Retina (tissue), 1 donor: Measurements from ENCODE around the gene MAPK14.
"Not testable (repeated sequence)": the region's sequence is repeated elsewhere in the genome, so short reads cannot be mapped to it uniquely, and the experiment has no call there.

Experiments
- DNase-seq: peaks from one replicate; pipeline ENCODE4 v3.0.0-alpha.2; 2016

Gene MAPK14

GRCh38 chr6:36124346-36124745, 96.7 kb downstream of the MAPK14 start:
- DNase-seq: not testable (repeated sequence)

- DNase-seq: no peak
Observed at GRCh38 chr6:36124881-36125280, 97.3 kb downstream of the MAPK14 start.

- DNase-seq: no peak
Observed at GRCh38 chr6:36125575-36125974, 98.0 kb downstream of the MAPK14 start.

GRCh38 chr6:36126121-36126520, 98.5 kb downstream of the MAPK14 start:
- no peak for DNase-seq

- DNase-seq: no peak
Observed at GRCh38 chr6:36126553-36127458, 99.2 kb downstream of the MAPK14 start.

GRCh38 chr6:36127462-36128016, 99.9 kb downstream of the MAPK14 start:
- DNase-seq: no peak

- no peak for DNase-seq
Observed at GRCh38 chr6:36128073-36128472, 100.5 kb downstream of the MAPK14 start.

- no peak for DNase-seq
Observed at GRCh38 chr6:36128793-36129192, 101.2 kb downstream of the MAPK14 start.

GRCh38 chr6:36129334-36129733, 101.7 kb downstream of the MAPK14 start:
- DNase-seq: not testable (repeated sequence)

- DNase-seq: peak; percentile 51
Observed at GRCh38 chr6:36129941-36130666, 102.5 kb downstream of the MAPK14 start, which contains the start of gene MAPK13. Gene MAPK13, plus strand, starts transcription at chr6:36130513. Its CDS starts 70 bp downstream, at chr6:36130583.

- DNase-seq: peak; percentile 79
Observed at GRCh38 chr6:36130667-36131510, 103.3 kb downstream of the MAPK14 start.

GRCh38 chr6:36131511-36132245, 104.1 kb downstream of the MAPK14 start:
- peak; percentile 63 for DNase-seq

- DNase-seq: no peak
Observed at GRCh38 chr6:36132246-36132895, 104.8 kb downstream of the MAPK14 start.

GRCh38 chr6:36133148-36133547, 105.5 kb downstream of the MAPK14 start:
- DNase-seq: no peak

GRCh38 chr6:36133912-36134311, 106.3 kb downstream of the MAPK14 start:
- DNase-seq: no peak

GRCh38 chr6:36135053-36135731, 107.6 kb downstream of the MAPK14 start:
- no peak for DNase-seq

GRCh38 chr6:36136034-36136433, 108.4 kb downstream of the MAPK14 start:
- no peak for DNase-seq

- no peak for DNase-seq
Observed at GRCh38 chr6:36136551-36136950, 108.9 kb downstream of the MAPK14 start.

- DNase-seq: no peak
Observed at GRCh38 chr6:36138667-36139066, 111.1 kb downstream of the MAPK14 start.

GRCh38 chr6:36139431-36139830, 111.8 kb downstream of the MAPK14 start:
- peak; percentile 16 for DNase-seq
